Measurements from ENCODE around the gene UBTD1.

The UBTD1 gene

DNA sequence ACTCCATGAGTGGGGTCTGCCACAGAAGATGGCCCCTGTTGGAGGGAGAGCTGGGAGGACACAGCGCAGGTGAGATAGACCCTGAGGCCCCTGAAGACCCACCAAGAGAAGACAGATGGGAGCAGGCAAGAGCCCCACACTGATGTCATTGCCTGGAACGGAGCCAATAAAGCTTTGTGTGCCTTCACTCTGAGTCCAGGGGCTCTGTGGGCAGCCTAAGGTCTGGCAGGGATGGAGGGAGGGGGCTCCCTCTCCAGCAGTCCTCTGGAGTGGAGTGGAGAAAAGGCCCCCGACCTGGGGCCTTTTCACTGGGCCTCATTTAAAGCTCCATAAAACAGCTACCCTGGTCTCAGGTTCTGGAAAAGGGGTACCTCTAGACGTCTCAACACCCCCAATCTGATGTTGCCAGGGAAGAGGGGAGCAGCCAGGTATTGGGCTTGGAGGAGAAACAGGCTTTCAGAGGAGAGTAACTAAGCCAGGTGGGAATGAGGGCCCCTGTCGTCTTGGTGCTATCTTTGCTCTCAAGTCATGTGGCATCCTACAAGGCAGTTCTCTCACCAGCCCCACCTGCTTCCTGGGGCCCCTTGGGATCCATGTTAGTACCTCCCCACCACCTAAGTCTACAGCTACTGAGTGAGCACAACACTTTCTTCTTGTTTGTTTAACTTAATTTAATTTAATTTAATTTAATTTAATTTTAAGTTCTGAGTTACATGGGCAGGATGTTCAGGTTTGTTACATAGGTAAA is 92.2 kb downstream of the UBTD1 start:
- Histone ChIP-seq H3K9ac (ENCODE audit: insufficient read length, low read depth) (no peak overlapping the region), H3K36me3 (ENCODE audit: insufficient read depth, insufficient read length, low read length) (no peaks in the 10 kb centered on the region), H3K4me1 (ENCODE audit: insufficient read depth, insufficient read length) (peaks cover 3% of the 10 kb centered on the region), H3K9me3 (ENCODE audit: insufficient read depth, low read length) (no peaks in the 10 kb centered on the region), H3K27me3 (ENCODE audit: insufficient read depth, insufficient read length) (no peaks in the 10 kb centered on the region), H3K4me3 (ENCODE audit: insufficient read length, low read depth) (no peak overlapping the region)
- TF ChIP-seq SUZ12 (IDR thresholded peaks at IDR 0.05; ENCODE audit: extremely low read depth, insufficient read depth, insufficient read length): no peak
- no peak for TF ChIP-seq ZNF274 (IDR thresholded peaks at IDR 0.05; ENCODE audit: low read depth, low read length)
- DNase-seq (ENCODE audit: low read depth, low spot score): no peak

- no peaks in the 10 kb centered on the region for H3K27me3 ChIP-seq (ENCODE audit: insufficient read depth, insufficient read length)
- H3K4me3 ChIP-seq (ENCODE audit: insufficient read length, low read depth): no peak overlapping the region
- H3K9ac ChIP-seq (ENCODE audit: insufficient read length, low read depth): no peak overlapping the region
- H3K4me1 ChIP-seq (ENCODE audit: insufficient read depth, insufficient read length): no peaks in the 10 kb centered on the region
- no peak for DNase-seq (ENCODE audit: low read depth, low spot score)
- H3K9me3 ChIP-seq (ENCODE audit: insufficient read depth, low read length): no peaks in the 10 kb centered on the region
- TF ChIP-seq SUZ12 (IDR thresholded peaks at IDR 0.05; ENCODE audit: extremely low read depth, insufficient read depth, insufficient read length) (no peak), YY1 (IDR thresholded peaks at IDR 0.05; ENCODE audit: insufficient read depth, insufficient read length) (no peak), ZNF274 (IDR thresholded peaks at IDR 0.05; ENCODE audit: low read depth, low read length) (no peak)
- no peaks in the 10 kb centered on the region for H3K36me3 ChIP-seq (ENCODE audit: insufficient read depth, insufficient read length, low read length)
These were observed 94.7 kb downstream of the UBTD1 start for GRCh38 chr10:97593421-97593820.

DNA sequence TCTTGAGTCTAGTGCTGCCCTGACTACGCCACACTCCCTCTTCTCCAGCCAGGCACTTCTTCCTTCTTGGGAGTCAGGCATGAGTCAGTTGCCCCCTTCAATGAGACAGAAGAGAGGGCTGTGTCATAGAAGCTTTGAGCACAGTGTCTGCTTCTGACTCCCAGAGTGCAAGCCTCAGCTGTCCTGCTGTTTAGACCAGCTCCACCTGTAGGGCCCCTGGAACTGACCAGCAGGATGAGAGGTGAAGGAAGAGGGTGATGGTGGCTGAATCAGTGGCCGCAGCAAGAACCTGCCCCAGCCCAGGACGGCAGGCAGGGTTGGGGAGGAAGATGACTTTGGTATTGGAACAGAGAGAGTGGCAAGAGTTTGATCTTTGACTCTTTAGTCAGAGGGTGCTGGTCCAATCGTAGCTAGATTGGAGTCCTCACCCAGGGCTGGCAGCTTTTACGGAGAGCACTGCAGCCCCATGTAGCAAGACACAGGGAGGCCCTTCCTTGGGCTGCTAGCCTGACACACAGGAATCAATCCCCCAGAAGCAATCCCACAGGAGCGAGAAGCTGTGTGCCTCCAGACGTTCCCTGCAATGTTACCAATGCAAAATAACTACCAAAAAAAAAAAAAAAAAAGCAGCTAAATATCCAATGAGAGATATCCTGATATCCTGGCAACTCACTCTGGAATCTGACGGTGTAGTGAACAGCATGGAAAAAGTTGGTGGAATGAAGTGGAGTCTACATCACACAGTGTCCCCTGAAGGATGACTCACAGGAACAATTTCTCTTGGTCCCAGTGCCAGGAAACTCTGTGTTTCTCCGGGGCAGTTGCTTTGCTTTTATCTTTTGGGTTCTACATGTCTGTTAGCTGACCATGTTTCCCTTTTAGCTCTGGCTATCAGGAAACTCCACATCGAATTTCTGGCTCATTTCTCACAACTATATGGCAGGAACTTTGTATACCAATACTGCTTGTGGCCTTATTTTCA is 97.7 kb downstream of the UBTD1 start:
- no peaks in the 10 kb centered on the region for H3K27me3 ChIP-seq (ENCODE audit: insufficient read depth, insufficient read length)
- no peaks in the 10 kb centered on the region for H3K9me3 ChIP-seq (ENCODE audit: insufficient read depth, low read length)
- no peak for DNase-seq (ENCODE audit: low read depth, low spot score)
- no peaks in the 10 kb centered on the region for H3K4me1 ChIP-seq (ENCODE audit: insufficient read depth, insufficient read length)
- H3K4me3 ChIP-seq (ENCODE audit: insufficient read length, low read depth): no peak overlapping the region
- no peaks in the 10 kb centered on the region for H3K36me3 ChIP-seq (ENCODE audit: insufficient read depth, insufficient read length, low read length)
- H3K9ac ChIP-seq (ENCODE audit: insufficient read length, low read depth): no peak overlapping the region
- no peak for TF ChIP-seq SUZ12 (IDR thresholded peaks at IDR 0.05; ENCODE audit: extremely low read depth, insufficient read depth, insufficient read length)
- no peak for TF ChIP-seq YY1 (IDR thresholded peaks at IDR 0.05; ENCODE audit: insufficient read depth, insufficient read length)
- no peak for TF ChIP-seq ZNF274 (IDR thresholded peaks at IDR 0.05; ENCODE audit: low read depth, low read length)

DNA sequence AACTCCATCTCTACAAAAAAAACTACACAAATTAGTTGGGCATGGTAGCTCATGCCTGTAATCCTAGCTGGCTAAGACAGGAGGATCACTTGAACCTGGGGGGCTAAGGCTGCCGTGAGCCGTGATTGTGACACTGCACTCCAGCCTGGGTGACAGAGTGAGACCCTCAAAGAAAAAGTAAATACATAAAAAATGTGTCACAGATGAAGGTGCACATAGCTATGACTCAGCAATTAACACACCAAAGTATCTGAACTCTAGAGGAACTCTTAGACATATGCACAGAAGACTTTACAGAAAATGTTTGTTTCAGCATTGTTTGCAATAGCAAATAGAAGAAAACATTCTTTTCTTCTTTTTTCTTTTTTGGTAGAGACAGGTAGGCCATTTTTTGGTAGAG is 99.1 kb downstream of the UBTD1 start:
- Histone ChIP-seq H3K4me1 (ENCODE audit: insufficient read depth, insufficient read length) (peaks cover 5% of the 10 kb centered on the region), H3K9me3 (ENCODE audit: insufficient read depth, low read length) (no peaks in the 10 kb centered on the region), H3K27me3 (ENCODE audit: insufficient read depth, insufficient read length) (no peaks in the 10 kb centered on the region), H3K4me3 (ENCODE audit: insufficient read length, low read depth) (no peak overlapping the region), H3K36me3 (ENCODE audit: insufficient read depth, insufficient read length, low read length) (no peaks in the 10 kb centered on the region), H3K9ac (ENCODE audit: insufficient read length, low read depth) (no peak overlapping the region)
- DNase-seq (ENCODE audit: low read depth, low spot score): no peak
- TF ChIP-seq SUZ12 (IDR thresholded peaks at IDR 0.05; ENCODE audit: extremely low read depth, insufficient read depth, insufficient read length): no peak
- TF ChIP-seq YY1 (IDR thresholded peaks at IDR 0.05; ENCODE audit: insufficient read depth, insufficient read length): no peak
- TF ChIP-seq ZNF274 (IDR thresholded peaks at IDR 0.05; ENCODE audit: low read depth, low read length): no peak

DNA sequence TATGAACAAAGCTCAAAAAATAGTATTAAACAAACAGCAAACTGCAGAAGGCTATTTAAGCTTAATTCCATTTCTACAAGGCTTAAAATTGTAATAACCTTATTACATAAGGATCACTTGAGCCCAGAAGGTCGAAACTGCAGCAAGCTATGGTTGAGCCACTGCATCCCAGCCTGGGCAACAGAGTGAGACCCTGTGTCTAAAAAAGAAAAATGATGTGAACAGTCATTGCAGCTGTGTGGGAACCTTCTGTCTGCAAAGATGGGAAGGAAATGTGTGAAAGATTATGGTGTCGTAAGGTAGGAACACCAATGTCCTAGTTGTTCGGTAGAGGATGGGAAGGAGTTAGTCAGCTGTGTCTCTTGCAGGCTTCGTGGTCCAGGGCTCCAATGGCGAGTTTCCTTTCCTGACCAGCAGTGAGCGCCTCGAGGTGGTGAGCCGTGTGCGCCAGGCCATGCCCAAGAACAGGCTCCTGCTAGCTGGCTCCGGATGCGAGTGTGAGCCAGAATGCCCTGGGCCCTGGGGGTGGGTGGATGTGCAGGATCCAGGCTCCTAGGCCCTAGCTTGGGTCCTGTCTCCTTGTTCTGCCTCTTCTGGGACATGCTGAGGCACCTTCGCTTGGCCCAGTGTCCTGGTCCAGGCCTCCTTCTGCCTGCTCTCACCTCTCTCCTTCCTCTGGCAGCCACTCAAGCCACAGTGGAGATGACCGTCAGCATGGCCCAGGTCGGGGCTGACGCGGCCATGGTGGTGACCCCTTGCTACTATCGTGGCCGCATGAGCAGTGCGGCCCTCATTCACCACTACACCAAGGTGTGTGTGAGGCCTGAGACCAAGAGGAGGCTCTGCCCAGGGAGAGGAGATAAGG is 99.9 kb downstream of the UBTD1 start:
- Histone ChIP-seq H3K27me3 (ENCODE audit: insufficient read depth, insufficient read length) (no peaks in the 10 kb centered on the region), H3K9ac (ENCODE audit: insufficient read length, low read depth) (no peak overlapping the region), H3K4me3 (ENCODE audit: insufficient read length, low read depth) (no peak overlapping the region), H3K36me3 (ENCODE audit: insufficient read depth, insufficient read length, low read length) (no peaks in the 10 kb centered on the region), H3K9me3 (ENCODE audit: insufficient read depth, low read length) (no peaks in the 10 kb centered on the region), H3K4me1 (ENCODE audit: insufficient read depth, insufficient read length) (peaks cover 5% of the 10 kb centered on the region)
- DNase-seq (ENCODE audit: low read depth, low spot score): no peak
- no peak for TF ChIP-seq ZNF274 (IDR thresholded peaks at IDR 0.05; ENCODE audit: low read depth, low read length)

DNA sequence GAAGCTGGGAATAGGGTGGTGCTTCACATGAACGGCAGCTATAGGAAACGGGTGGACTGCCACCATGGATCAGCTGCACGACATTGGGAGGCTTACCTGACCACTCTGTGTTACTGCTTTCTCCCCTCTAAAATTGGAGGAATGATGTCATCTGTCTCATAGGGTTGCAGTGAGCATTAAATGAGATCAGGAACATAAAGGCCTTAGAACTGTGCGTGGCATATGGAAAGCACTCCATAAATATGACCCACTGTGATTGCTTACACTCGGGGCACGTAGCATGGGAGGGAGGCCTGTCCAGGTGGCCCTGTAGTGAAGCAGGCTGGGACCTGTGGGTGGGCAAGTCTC is 100.5 kb downstream of the UBTD1 start:
- no peaks in the 10 kb centered on the region for H3K36me3 ChIP-seq (ENCODE audit: insufficient read depth, insufficient read length, low read length)
- DNase-seq (ENCODE audit: low read depth, low spot score): no peak
- peaks cover 5% of the 10 kb centered on the region for H3K4me1 ChIP-seq (ENCODE audit: insufficient read depth, insufficient read length)
- H3K4me3 ChIP-seq (ENCODE audit: insufficient read length, low read depth): no peak overlapping the region
- H3K9me3 ChIP-seq (ENCODE audit: insufficient read depth, low read length): no peaks in the 10 kb centered on the region
- TF ChIP-seq ZNF274 (IDR thresholded peaks at IDR 0.05; ENCODE audit: low read depth, low read length) (no peak), SUZ12 (IDR thresholded peaks at IDR 0.05; ENCODE audit: extremely low read depth, insufficient read depth, insufficient read length) (no peak), YY1 (IDR thresholded peaks at IDR 0.05; ENCODE audit: insufficient read depth, insufficient read length) (no peak)
- no peak overlapping the region for H3K9ac ChIP-seq (ENCODE audit: insufficient read length, low read depth)
- no peaks in the 10 kb centered on the region for H3K27me3 ChIP-seq (ENCODE audit: insufficient read depth, insufficient read length)
